T-helper 9 cell (primary cell): ENCODE measurements around the gene ZNF202.

Experiments used
- DNase-seq: peaks from one replicate; pipeline ENCODE4 v3.0.0-alpha.2; 2020

The ZNF202 gene

DNA sequence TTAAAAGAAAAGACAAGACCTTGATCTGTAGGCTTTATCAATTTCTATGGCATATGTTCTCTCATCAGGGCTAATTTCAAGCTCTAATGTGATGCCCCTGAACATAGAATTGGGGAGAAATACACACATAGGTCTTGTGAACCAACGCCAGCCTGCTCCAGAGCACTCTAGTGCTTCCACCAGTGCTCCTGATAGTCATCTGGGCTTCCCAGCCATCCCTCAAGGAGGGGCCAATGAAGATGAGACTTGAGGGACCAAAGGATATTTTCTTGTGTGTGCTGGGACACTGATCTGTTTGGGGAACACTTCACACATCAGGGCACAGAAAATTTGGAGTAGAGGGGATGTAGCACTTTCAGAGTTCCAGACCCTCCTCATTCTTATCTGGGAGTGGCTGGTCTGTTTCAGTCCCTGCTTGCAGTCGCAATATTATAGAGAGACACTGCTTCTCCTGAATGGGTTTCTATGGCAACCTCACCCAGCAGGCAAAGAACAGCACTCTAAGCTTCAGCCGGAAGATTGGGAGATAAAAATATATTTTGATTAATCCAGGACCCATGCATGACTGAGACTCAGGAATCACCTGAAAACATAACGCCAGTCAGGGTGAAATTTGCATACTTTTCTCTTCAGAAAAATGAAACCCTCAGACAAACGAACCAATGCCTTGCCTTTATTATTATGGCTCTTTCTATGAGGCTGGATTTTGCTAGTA lies 58.6 kb downstream of the ZNF202 start:
- no peak for DNase-seq

GRCh38 chr11:123681030-123681429 lies 60.4 kb downstream of the ZNF202 start:
- DNase-seq = no peak

DNA sequence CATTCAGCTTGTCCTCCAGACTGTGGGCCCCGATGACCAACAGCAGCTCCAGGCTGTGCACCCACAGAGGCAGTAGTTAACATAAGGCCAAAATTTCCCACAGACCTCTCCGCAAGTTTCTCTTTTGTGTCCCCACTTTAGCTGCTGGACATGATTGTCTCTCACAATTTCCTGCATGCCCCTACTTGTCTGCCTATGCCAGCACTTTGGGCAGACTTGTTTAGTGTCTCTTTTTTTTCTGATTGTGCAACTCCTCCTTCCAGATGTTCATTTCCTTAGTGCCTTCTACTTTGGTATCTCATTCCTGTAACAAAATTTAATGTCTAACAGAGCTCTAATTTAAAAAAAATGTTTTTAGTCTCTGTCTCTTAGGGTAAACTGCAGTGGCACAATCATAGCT lies 63.2 kb downstream of the ZNF202 start:
- no peak for DNase-seq

GRCh38 chr11:123677510-123677909 lies 64.0 kb downstream of the ZNF202 start:
- DNase-seq = no peak

DNA sequence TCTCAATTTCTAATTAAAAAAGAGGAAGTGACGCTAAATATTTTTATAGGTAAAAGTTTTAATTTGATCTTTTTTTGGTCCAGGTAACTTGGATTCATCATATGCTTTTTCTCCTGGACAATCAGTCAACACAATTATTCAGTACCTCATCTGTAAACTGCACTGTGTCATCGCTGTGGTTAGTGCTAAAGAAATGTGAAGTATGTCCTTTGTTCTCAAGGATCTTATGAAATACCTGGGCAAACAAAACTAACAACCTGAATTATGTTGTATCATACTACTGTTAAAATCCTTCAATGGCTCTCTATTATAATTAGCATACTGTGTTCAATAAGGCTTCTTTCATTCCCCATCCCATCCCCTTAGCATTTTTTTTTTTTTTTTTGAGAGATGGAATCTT lies 67.2 kb downstream of the ZNF202 start:
- no peak for DNase-seq
